HG03378 (cell line): Measurements from ENCODE around the gene MDC1.

Source experiments
- ATAC-seq: cut with Tn5 transposase; IDR thresholded peaks from one replicate; pipeline ENCODE4 v1.9.1; 2021; ENCODE audit warnings: mild to moderate bottlenecking, moderate library complexity; ENCODE audit not compliant: unreplicated experiment

The MDC1 gene

GRCh38 chr6:30707281-30707850 lies 9.7 kb downstream of the MDC1 start:
- ATAC-seq, result no peak

GRCh38 chr6:30705620-30706019 lies 11.5 kb downstream of the MDC1 start:
- ATAC-seq, result no peak

- no peak for ATAC-seq
Measured at GRCh38 chr6:30703821-30704220, 13.3 kb downstream of the MDC1 start.

GRCh38 chr6:30703011-30703410 lies 14.1 kb downstream of the MDC1 start:
- ATAC-seq, result no peak

GRCh38 chr6:30700340-30700739 lies 16.7 kb downstream of the MDC1 start:
- ATAC-seq, result no peak

- ATAC-seq, result no peak
Measured at GRCh38 chr6:30696432-30696831, 20.6 kb downstream of the MDC1 start.

- ATAC-seq, result no peak
Measured at GRCh38 chr6:30691208-30691847, 25.8 kb downstream of the MDC1 start.

GRCh38 chr6:30690403-30691207 lies 26.5 kb downstream of the MDC1 start, which contains the start of gene NRM:
Gene NRM, minus strand, starts transcription at chr6:30690984. Its CDS starts 10 bp downstream, at chr6:30690974.
- peak; percentile 26 for ATAC-seq

- no peak for ATAC-seq
Measured at GRCh38 chr6:30689985-30690384, 27.1 kb downstream of the MDC1 start.

- ATAC-seq, result no peak
Measured at GRCh38 chr6:30689022-30689865, 27.8 kb downstream of the MDC1 start.

GRCh38 chr6:30688569-30688968 lies 28.5 kb downstream of the MDC1 start:
- no peak for ATAC-seq

GRCh38 chr6:30687659-30688431 lies 29.2 kb downstream of the MDC1 start:
- ATAC-seq, result no peak

- no peak for ATAC-seq
Measured at GRCh38 chr6:30686908-30687658, 30.0 kb downstream of the MDC1 start.

- no peak for ATAC-seq
Measured at GRCh38 chr6:30686009-30686907, 30.8 kb downstream of the MDC1 start, which contains the start of gene PPP1R18. Gene PPP1R18, minus strand, starts transcription at chr6:30686645. Its CDS starts 627 bp downstream, at chr6:30686018.

- no peak for ATAC-seq
Measured at GRCh38 chr6:30685157-30686008, 31.7 kb downstream of the MDC1 start.

- ATAC-seq, result no peak
Measured at GRCh38 chr6:30684386-30685156, 32.5 kb downstream of the MDC1 start.

GRCh38 chr6:30683980-30684338 lies 33.1 kb downstream of the MDC1 start:
- ATAC-seq, result no peak
